Natural killer cell (primary cell): ENCODE results near the gene CACNG1. TPM values are rescaled to one million over a fixed set of nuclear protein-coding genes. Genes with fewer than 3 reads are reported as not detected.

Experiments used
- ATAC-seq, 3 donors: fragments of 150-1000 bp in 2 of 3; fragments of 200-7000 bp in 1 of 3; cut with Tn5 transposase; 1 replicate in 1 of 3; 2 replicates in 2 of 3; pipeline ENCODE4 v1.10.0; 2021; ENCODE audit warnings: mild to moderate bottlenecking in 2 of 3, moderate library complexity in 2 of 3
- DNase-seq, 2 donors: peaks; one replicate each; pipeline versions ENCODE4 v3.0.0 to v3.0.0-alpha.2; 2013 to 2021; ENCODE audit warnings: mixed read lengths in 1 of 2
- H3K27ac ChIP-seq: one replicate; pipeline ENCODE4 v1.5.1; 2013; ENCODE audit warnings: mild to moderate bottlenecking, low read length
- H3K27me3 ChIP-seq: one replicate; pipeline ENCODE4 v1.6.1; 2013; ENCODE audit warnings: low read length; ENCODE audit not compliant: control insufficient read depth, insufficient read depth
- H3K36me3 ChIP-seq: one replicate; pipeline ENCODE4 v1.6.1; 2013; ENCODE audit warnings: low read length; ENCODE audit not compliant: control insufficient read depth, insufficient read depth
- H3K4me1 ChIP-seq: one replicate; pipeline ENCODE4 v1.6.1; 2013; ENCODE audit warnings: low read length; ENCODE audit not compliant: control insufficient read depth, insufficient read depth
- H3K4me3 ChIP-seq: one replicate; pipeline ENCODE4 v1.5.1; 2013; ENCODE audit warnings: low read length
- H3K9me3 ChIP-seq: one replicate; pipeline ENCODE4 v1.6.1; 2013; ENCODE audit warnings: low read length; ENCODE audit not compliant: control insufficient read depth, insufficient read depth
- H3K27ac Mint-ChIP-seq, 2 donors: one replicate each; pipeline ENCODE4 v1.8.0; 2022; ENCODE audit warnings: mild to moderate bottlenecking in 2 of 2, mixed read lengths in 2 of 2, moderate library complexity in 1 of 2
- H3K27me3 Mint-ChIP-seq, 2 donors: one replicate each; pipeline ENCODE4 v1.8.0; 2022; ENCODE audit warnings: low read depth in 2 of 2, mixed read lengths in 2 of 2
- H3K36me3 Mint-ChIP-seq: one replicate; pipeline ENCODE4 v1.8.0; 2022; ENCODE audit warnings: mixed read lengths
- H3K4me1 Mint-ChIP-seq, 2 donors: one replicate each; pipeline ENCODE4 v1.8.0; 2022; ENCODE audit warnings: mixed read lengths in 2 of 2
- H3K4me3 Mint-ChIP-seq: one replicate; pipeline ENCODE4 v1.8.0; 2022; ENCODE audit warnings: mild to moderate bottlenecking, moderate library complexity, mixed read lengths
- H3K9me3 Mint-ChIP-seq, 2 donors: one replicate each; pipeline ENCODE4 v1.8.0; 2022; ENCODE audit warnings: mixed read lengths in 2 of 2
- WGBS: methylation state at CpG from one replicate; pipeline ENCODE4 v1.1.7; 2013; ENCODE audit warnings: missing lambda C conversion rate; ENCODE audit not compliant: insufficient coverage; 5-methylcytosine and 5-hydroxymethylcytosine counted together
- intact Hi-C: fragments of 100-400 bp; cut with micrococcal nuclease; formaldehyde crosslinking; loops from one replicate; pipeline ENCODE4 v1.14.2; 2022
- total RNA-seq, 4 donors: library from RNA; stranded (reverse); fragments of 120-200 nt in 1 of 4; gene quantifications; one replicate each; pipeline versions ENCODE4 v1.2.3 to v1.2.4, GENCODE V29; 2013 to 2022
- TF ChIP-seq, protein P1 (sequence below): fragments of 200-600 bp; IDR thresholded peaks from one replicate; pipeline ENCODE4 v1.8.0; 2022; ENCODE audit warnings: antibody characterized with exemption

Gene CACNG1
- total RNA-seq, 3 donors from 2014 or later (not counting 1 experiment from before 2014, with no cell fraction given) = not detected

DNA sequence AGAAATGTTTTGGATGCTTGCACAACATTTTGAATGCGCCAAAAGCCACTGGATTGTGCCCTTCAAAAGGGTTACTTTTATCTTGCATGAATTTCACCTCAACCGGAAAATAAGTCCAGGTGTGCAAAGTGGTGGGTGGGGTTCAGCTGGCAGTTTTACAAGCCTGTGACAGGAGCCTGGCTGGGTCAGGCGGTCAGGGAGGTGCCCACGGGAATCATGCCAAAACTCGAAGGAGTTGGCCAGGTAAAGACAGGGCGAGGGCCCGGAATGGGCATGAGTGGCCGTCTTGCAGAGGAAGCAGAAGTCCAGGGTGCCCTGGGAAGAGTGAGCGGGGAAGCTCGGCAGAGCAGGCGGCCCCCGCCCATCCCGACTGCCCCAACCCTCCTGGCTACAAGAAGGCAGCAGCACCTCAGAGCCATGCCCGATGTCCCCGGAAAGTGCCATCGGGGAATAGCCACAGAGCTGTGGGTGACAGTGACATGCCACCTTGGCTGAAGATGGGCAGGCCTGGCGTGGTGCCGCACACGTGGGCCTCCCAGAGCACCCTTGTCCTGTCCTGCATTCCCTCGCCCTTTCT, 19.1 kb upstream of the CACNG1 start:
- ATAC-seq (no peak), DNase-seq (no peak)
- Mint-ChIP-seq H3K27me3 (no peaks in the 10 kb centered on the region), H3K4me1 (no peaks in the 10 kb centered on the region), H3K4me3 (no peak overlapping the region), H3K27ac (no peak overlapping the region), H3K36me3 (no peaks in the 10 kb centered on the region), H3K9me3 (no peaks in the 10 kb centered on the region)
- intact Hi-C loops = no loop called here
- H3K9me3 ChIP-seq = no peaks in the 10 kb centered on the region
- no peak overlapping the region for H3K4me3 ChIP-seq
- no peak overlapping the region for H3K27ac ChIP-seq
- H3K36me3 ChIP-seq = no peaks in the 10 kb centered on the region
- no peaks in the 10 kb centered on the region for H3K27me3 ChIP-seq
- WGBS = 93% methylated on average over 20 of the region's 20 CpGs
- TF ChIP-seq, protein P1, sequence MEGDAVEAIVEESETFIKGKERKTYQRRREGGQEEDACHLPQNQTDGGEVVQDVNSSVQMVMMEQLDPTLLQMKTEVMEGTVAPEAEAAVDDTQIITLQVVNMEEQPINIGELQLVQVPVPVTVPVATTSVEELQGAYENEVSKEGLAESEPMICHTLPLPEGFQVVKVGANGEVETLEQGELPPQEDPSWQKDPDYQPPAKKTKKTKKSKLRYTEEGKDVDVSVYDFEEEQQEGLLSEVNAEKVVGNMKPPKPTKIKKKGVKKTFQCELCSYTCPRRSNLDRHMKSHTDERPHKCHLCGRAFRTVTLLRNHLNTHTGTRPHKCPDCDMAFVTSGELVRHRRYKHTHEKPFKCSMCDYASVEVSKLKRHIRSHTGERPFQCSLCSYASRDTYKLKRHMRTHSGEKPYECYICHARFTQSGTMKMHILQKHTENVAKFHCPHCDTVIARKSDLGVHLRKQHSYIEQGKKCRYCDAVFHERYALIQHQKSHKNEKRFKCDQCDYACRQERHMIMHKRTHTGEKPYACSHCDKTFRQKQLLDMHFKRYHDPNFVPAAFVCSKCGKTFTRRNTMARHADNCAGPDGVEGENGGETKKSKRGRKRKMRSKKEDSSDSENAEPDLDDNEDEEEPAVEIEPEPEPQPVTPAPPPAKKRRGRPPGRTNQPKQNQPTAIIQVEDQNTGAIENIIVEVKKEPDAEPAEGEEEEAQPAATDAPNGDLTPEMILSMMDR = no peak
- no peaks in the 10 kb centered on the region for H3K4me1 ChIP-seq

DNA sequence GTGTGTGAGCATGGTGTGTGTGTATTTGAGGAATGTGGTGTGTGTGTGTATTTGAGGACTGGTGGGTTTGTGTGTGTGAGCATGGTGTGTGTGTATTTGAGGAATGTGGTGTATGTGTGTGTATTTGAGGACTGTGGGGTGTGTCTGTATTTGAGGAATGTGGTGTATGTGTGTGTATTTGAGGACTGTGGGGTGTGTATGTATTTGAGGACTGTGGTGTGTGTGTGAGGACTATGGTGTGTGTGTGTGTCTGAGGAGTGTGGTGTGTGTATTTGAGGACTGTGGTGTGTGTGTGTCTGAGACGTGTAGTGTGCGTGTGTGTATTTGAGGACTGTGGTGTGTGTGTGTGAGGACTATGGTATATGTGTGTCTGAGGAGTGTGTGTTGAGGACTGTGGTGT, 18.0 kb upstream of the CACNG1 start:
- no peaks in the 10 kb centered on the region for H3K36me3 Mint-ChIP-seq
- ATAC-seq = no peak
- 89% methylated on average over 2 of the region's 2 CpGs for WGBS
- no peaks in the 10 kb centered on the region for H3K9me3 ChIP-seq
- DNase-seq = no peak
- no peak overlapping the region for H3K27ac ChIP-seq
- H3K27me3 ChIP-seq = no peaks in the 10 kb centered on the region
- H3K9me3 Mint-ChIP-seq = no peaks in the 10 kb centered on the region
- no peak overlapping the region for H3K27ac Mint-ChIP-seq
- no peak overlapping the region for H3K4me3 Mint-ChIP-seq
- intact Hi-C loops = no loop called here
- no peaks in the 10 kb centered on the region for H3K36me3 ChIP-seq
- H3K4me1 Mint-ChIP-seq = no peaks in the 10 kb centered on the region
- TF ChIP-seq, protein P1 = no peak
- H3K27me3 Mint-ChIP-seq = no peaks in the 10 kb centered on the region
- no peak overlapping the region for H3K4me3 ChIP-seq
- no peaks in the 10 kb centered on the region for H3K4me1 ChIP-seq

DNA sequence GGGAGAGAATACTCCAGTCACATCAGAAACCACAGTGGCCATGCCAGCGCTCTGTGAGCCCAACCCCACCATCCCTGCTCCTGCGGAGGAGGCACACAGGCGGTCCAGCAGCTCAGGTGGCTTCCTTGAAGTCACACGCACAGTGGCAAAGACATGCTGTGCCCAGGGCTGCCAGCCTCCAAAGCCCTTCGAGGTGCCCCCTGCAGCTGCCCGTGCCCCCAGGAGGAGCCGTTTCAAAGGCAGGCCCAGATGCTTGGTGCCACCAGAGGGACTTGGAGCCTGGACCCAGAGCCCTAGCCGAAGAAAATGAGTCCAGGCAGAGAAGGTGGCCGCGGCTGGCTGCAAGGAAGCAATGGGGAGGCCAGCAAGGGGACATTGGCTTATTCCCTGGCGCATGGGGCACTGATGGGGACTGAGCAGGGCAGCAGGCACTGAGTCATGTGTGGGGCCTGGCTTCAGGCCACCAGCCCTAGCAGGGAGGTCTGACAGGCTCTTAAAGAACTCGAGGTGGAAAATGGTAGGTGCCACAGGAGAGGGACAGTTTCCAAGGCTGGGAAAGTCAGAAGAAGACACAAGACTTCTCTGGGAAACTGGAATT, 17.2 kb upstream of the CACNG1 start:
- Mint-ChIP-seq H3K4me3 (no peak overlapping the region), H3K36me3 (no peaks in the 10 kb centered on the region), H3K27ac (no peak overlapping the region), H3K4me1 (no peaks in the 10 kb centered on the region), H3K27me3 (no peaks in the 10 kb centered on the region), H3K9me3 (no peaks in the 10 kb centered on the region)
- TF ChIP-seq, protein P1 = no peak
- H3K4me1 ChIP-seq = no peaks in the 10 kb centered on the region
- no peak for DNase-seq
- no peak for ATAC-seq
- H3K27ac ChIP-seq = no peak overlapping the region
- no peaks in the 10 kb centered on the region for H3K36me3 ChIP-seq
- intact Hi-C loops = no loop called here
- H3K9me3 ChIP-seq = no peaks in the 10 kb centered on the region
- no peaks in the 10 kb centered on the region for H3K27me3 ChIP-seq
- 82% methylated on average over 12 of the region's 12 CpGs for WGBS
- H3K4me3 ChIP-seq = no peak overlapping the region

DNA sequence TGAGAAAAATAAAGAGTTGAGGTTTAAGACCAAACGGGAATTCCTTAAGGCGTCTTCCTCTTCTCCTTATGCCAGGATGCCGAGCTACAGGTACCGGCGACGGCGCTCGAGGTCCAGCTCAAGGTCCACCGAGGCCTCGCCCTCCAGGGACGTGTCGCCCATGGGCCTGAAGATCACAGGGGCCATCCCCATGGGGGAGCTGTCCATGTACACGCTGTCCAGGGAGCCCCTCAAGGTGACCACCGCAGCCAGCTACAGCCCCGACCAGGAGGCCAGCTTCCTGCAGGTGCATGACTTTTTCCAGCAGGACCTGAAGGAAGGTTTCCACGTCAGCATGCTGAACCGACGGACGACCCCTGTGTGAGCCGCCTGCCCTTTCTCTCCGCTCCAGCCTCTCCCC, 13.7 kb upstream of the CACNG1 start:
- H3K4me3 Mint-ChIP-seq = no peak overlapping the region
- H3K4me1 ChIP-seq = no peaks in the 10 kb centered on the region
- no peaks in the 10 kb centered on the region for H3K36me3 ChIP-seq
- intact Hi-C loops = no loop called here
- no peaks in the 10 kb centered on the region for H3K9me3 Mint-ChIP-seq
- no peaks in the 10 kb centered on the region for H3K36me3 Mint-ChIP-seq
- H3K27me3 Mint-ChIP-seq = no peaks in the 10 kb centered on the region
- TF ChIP-seq, protein P1 = no peak
- no peak overlapping the region for H3K4me3 ChIP-seq
- H3K27ac Mint-ChIP-seq = no peak overlapping the region
- H3K27me3 ChIP-seq = no peaks in the 10 kb centered on the region
- H3K27ac ChIP-seq = no peak overlapping the region
- WGBS = 94% methylated on average over 21 of the region's 21 CpGs
- H3K4me1 Mint-ChIP-seq = no peaks in the 10 kb centered on the region
- DNase-seq = no peak
- no peak for ATAC-seq
- no peaks in the 10 kb centered on the region for H3K9me3 ChIP-seq
